AG04449 (cell line): ENCODE results near the gene KITLG.

Source experiments
- CTCF ChIA-PET: fragments of 350-600 bp; formaldehyde crosslinking; extraction: SDS; loops from one replicate; lab custom pipeline; 2021; ENCODE audit warnings: antibody characterized with exemption; lab: Yijun Ruan, JAX
- POLR2A ChIA-PET: fragments of 400-600, 350-600 bp; formaldehyde crosslinking; extraction: SDS; loops from one replicate; lab custom pipeline; 2020; ENCODE audit warnings: antibody characterized with exemption, inconsistent platforms; lab: Yijun Ruan, JAX
- DNase-seq: peaks from one replicate; pipeline ENCODE4 v3.0.0-alpha.2; 2010; ENCODE audit warnings: low read depth, low spot score
- H3K4me3 ChIP-seq: 2 replicates; pipeline ENCODE4 v1.5.1; 2011; ENCODE audit warnings: low read depth, mild to moderate bottlenecking, control low read depth, low read length
- TF ChIP-seq, protein P1 (sequence below): IDR thresholded peaks from one replicate; pipeline ENCODE4 v1.5.1; 2011; ENCODE audit warnings: mild to moderate bottlenecking, moderate library complexity, low read length, control low read depth, inconsistent platforms; ENCODE audit not compliant: insufficient read depth; ENCODE audit errors: missing control alignments

KITLG gene

DNA sequence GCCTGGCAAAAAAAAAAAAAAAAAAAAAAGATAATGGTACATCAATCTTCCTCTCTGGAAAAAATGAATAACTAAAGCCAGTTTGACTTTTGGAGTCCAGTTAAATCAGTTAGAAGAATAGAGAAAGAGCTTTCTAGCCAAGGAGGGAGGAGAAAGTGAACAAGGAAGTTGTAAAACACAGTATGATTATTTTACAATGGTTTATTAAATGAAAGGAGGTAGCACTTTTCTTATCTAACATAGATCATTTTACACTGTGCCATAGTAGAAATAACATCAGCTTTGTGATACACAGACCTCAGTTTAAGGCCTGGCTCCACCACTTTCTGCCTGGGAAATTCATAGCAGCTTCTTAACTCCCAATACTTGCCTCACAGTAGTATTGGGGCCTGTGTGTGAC, 15.4 kb upstream of the KITLG start:
- no peak for DNase-seq
- ChIA-PET POLR2A (no interaction called here), CTCF (no interaction called here)

DNA sequence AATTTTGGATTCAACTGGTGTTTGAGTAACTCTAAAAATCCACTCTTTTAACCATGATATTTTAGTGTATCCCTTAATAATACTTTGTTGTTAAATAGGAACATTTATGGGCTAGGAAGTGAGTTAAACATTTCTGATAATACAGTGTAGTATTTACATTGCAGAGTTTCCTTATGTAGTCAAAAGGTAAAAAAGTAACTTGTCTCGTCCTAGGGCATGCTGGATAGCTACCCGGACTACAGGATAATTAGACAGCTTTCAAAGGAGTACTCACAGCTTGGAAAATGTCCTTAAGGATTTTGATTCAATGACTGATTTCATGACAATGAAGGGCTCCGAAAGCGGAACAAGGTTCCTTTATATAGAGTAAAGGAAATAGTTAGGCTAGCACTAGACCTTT, 14.5 kb upstream of the KITLG start:
- POLR2A ChIA-PET: interaction anchor here (1.6 kb wide), 1 partner anchor 15 kb away, joined by 8 read pairs; the partner anchor contains the start of gene KITLG

More for the DNA sequence above, 15.4 kb upstream of the KITLG start:
- no peak overlapping the region for H3K4me3 ChIP-seq
- TF ChIP-seq, protein P1, sequence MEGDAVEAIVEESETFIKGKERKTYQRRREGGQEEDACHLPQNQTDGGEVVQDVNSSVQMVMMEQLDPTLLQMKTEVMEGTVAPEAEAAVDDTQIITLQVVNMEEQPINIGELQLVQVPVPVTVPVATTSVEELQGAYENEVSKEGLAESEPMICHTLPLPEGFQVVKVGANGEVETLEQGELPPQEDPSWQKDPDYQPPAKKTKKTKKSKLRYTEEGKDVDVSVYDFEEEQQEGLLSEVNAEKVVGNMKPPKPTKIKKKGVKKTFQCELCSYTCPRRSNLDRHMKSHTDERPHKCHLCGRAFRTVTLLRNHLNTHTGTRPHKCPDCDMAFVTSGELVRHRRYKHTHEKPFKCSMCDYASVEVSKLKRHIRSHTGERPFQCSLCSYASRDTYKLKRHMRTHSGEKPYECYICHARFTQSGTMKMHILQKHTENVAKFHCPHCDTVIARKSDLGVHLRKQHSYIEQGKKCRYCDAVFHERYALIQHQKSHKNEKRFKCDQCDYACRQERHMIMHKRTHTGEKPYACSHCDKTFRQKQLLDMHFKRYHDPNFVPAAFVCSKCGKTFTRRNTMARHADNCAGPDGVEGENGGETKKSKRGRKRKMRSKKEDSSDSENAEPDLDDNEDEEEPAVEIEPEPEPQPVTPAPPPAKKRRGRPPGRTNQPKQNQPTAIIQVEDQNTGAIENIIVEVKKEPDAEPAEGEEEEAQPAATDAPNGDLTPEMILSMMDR: no peak

DNA sequence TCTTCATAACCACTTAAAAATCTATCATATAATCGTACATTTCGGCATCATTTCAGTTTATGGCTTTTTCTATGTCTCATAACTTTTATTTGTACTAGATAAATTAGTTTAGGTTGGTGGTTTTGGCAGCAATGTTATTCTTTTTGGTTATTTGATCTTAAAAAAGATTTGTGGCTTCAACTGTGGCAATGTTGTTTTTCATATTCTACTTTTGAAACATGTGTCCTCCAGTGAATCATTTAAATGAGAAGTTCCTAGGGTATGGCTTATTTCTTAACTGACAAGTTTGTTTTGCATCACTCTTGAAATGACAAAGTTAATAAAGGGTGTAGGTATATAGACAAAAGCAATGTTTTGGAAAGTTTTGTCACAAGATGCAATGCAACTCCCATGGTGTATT, 11.1 kb upstream of the KITLG start:
- no peak for DNase-seq
- ChIA-PET POLR2A (no interaction called here), CTCF (no interaction called here)
- TF ChIP-seq, protein P1: no peak
- H3K4me3 ChIP-seq: no peak overlapping the region

More for the DNA sequence above, 14.5 kb upstream of the KITLG start:
- TF ChIP-seq, protein P1: no peak
- CTCF ChIA-PET: interaction anchor here (1.6 kb wide), 1 partner anchor 14 kb away, joined by 8 read pairs; the partner anchor contains the start of gene KITLG
- DNase-seq: no peak
- no peak overlapping the region for H3K4me3 ChIP-seq

DNA sequence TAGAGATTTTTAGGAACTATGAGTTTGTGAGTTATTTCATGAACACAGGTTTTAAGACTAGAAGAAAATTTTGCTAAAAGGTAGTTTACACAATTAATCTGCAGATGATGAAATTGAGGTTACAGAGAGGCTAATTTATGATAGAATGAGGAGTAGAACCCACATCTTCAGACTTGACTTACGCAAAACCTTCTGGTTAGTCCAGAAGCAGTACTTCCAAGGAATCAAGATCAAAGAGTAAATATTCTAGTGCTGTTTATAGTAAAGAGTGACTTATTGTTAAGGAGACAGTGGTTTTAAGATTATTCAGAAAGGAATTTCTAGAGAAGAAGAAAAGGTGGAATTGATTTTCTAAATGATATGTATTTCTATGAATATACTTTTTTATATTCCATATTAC, 10.6 kb upstream of the KITLG start:
- POLR2A ChIA-PET: no interaction called here

DNA sequence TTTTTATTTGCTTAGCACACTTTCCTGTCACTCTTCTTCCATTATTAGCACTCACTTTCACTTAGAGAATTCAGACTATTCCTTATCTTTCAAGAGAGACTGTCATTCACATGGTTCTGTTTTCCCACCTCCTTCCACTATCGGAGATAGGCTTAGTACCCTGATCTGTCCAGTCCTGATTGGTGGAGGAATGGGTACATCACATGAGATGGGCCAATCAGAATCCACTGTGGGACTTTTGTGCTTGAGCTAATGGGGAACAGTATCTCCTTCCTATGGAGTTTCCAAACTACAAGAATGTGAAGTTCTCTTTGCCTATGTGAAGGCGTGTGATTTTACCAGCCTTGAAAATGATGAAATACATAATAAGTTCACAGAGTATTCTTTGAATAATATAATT, 4.8 kb upstream of the KITLG start:
- ChIA-PET CTCF (no interaction called here), POLR2A (no interaction called here)
- no peak overlapping the region for H3K4me3 ChIP-seq
- TF ChIP-seq, protein P1: no peak
- DNase-seq: no peak

More for the DNA sequence above, 10.6 kb upstream of the KITLG start:
- H3K4me3 ChIP-seq: no peak overlapping the region
- no peak for DNase-seq
- CTCF ChIA-PET: no interaction called here
- TF ChIP-seq, protein P1: no peak

DNA sequence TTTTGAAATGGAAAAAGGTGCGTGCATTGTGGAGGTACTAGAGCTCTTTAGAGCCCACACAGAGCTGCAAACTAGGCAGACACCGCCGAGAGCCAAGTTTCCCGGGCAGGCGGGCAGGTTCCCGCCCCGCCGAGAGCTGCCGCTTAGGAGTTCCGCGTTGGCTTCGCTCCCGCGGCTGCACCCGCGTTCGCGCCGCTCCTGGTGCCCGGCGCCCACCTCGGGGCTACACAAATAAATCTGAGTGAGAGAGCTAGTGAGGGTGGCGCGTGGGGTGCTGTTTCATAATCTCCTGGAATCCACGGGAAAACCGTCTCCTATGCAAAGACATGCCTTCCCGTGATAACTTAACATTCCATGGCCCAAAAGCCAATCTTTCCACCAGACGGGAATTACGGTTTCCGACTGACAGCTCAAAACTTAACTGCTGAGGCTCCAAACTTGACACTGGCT, 645 bp downstream of the KITLG start:
- POLR2A ChIA-PET: interaction anchor here (0.6 to 1.8 kb wide), 22 partner anchors 8 to 484 kb away, joined by 3 to 8 read pairs (median 4); no protein-coding TSS in a partner anchor
- peak overlapping the region; percentile 84 for H3K4me3 ChIP-seq
- CTCF ChIA-PET: interaction anchor here (0.6 to 5.8 kb wide), 16 partner anchors 11 to 882 kb away, joined by 3 to 34 read pairs (median 3); partner anchors contain the start of genes CEP290 and TMTC3
- TF ChIP-seq, protein P1: no peak
- no peak for DNase-seq
